Peyer's patch (tissue), 4 donors: Measurements from ENCODE around the gene C13orf46.

Experiments
- CTCF ChIP-seq, 6 experiments: fragments of 450-650 bp in 4 of 6; fragments of 200-600 bp in 2 of 6; sonication (generic) in 1 of 6; IDR thresholded peaks; one replicate each; pipeline ENCODE4 v1.5.1; 2017 to 2019; ENCODE audit warnings: antibody characterized with exemption in 6 of 6, mild to moderate bottlenecking in 3 of 6, moderate library complexity in 1 of 6
- POLR2A ChIP-seq, 2 donors: fragments of 450-650 bp; IDR thresholded peaks; one replicate each; pipeline ENCODE4 v1.5.1; 2017; ENCODE audit warnings: antibody characterized with exemption in 2 of 2, mild to moderate bottlenecking in 2 of 2, moderate library complexity in 2 of 2

- TF ChIP-seq POLR2A (IDR thresholded peaks at IDR 0.05) = no peak
- TF ChIP-seq CTCF (IDR thresholded peaks at IDR 0.05) = no peak
Observed at GRCh38 chr13:114011226-114011625, 37.4 kb upstream of the C13orf46 start.
